Measurements from ENCODE around the gene ERAL1. TPM values are rescaled to one million over a fixed set of nuclear protein-coding genes. Genes with fewer than 3 reads are reported as not detected.
"Not testable (repeated sequence)": the region's sequence is repeated elsewhere in the genome, so short reads cannot be mapped to it uniquely, and the experiment has no call there.

ERAL1 gene
- total and polyA plus RNA-seq, 2 donors (not counting 1 experiment from before 2014, with no cell fraction given) = 35.9 to 45.7 TPM

- H3K4me2 ChIP-seq (replicated peaks; ENCODE audit: low read depth, low read length, poor library complexity, severe bottlenecking); H3K4me3 Mint-ChIP-seq; ATAC-seq (ENCODE audit: low read depth); intact Hi-C loops (cut with micrococcal nuclease); H3K27me3 Mint-ChIP-seq; H3K27ac Mint-ChIP-seq; H3K27ac ChIP-seq (ENCODE audit: low read length in 2 of 2); H3K4me1 Mint-ChIP-seq; H3K79me2 ChIP-seq (ENCODE audit: control insufficient read depth, insufficient read depth, low read length); DNase-seq; H3K4me1 ChIP-seq (ENCODE audit: control insufficient read depth in 2 of 2, insufficient read depth in 2 of 2, low read length in 2 of 2); H2AFZ ChIP-seq (ENCODE audit: insufficient read depth, low read depth, low read length, poor library complexity, severe bottlenecking); H3K4me3 ChIP-seq (ENCODE audit: control extremely low read depth in 1 of 5, extremely low read depth in 1 of 5, insufficient read depth in 1 of 5, low read depth in 2 of 5, low read length in 4 of 5); H3K27me3 ChIP-seq (replicated peaks in 1 of 4; ENCODE audit: control extremely low read depth in 1 of 4, control insufficient read depth in 3 of 4, insufficient read depth in 4 of 4, low read length in 3 of 4); H3K9ac ChIP-seq (ENCODE audit: low read length); H3K9me3 Mint-ChIP-seq (ENCODE audit: insufficient read depth); H3K9me3 ChIP-seq (ENCODE audit: control extremely low read depth in 1 of 3, control insufficient read depth in 2 of 3, insufficient read depth in 1 of 3, low read length in 2 of 3): not testable (repeated sequence)
- ChIA-PET CTCF (interaction anchor here (0.6 kb wide), 1 partner anchor 18 kb away, joined by 3 read pairs; no protein-coding TSS in a partner anchor), POLR2A (interaction anchor here (0.6 kb wide), 1 partner anchor 16 kb away, joined by 3 read pairs; no protein-coding TSS in a partner anchor)
- 100% methylated on average over 5 of the region's 6 CpGs for WGBS (ENCODE audit: insufficient coverage)
- Histone ChIP-seq H4K20me1 (ENCODE audit: control insufficient read depth, insufficient read depth, low read length, poor library complexity, severe bottlenecking) (peaks cover 26% of the 10 kb centered on the region), H3K36me3 (replicated peaks in 1 of 2; ENCODE audit: control extremely low read depth in 1 of 2, control insufficient read depth in 1 of 2, extremely low read depth in 1 of 2, insufficient read depth in 2 of 2, low read length in 1 of 2) (peaks cover 0 to 44% of the 10 kb centered on the region in 2 experiments)
Observed at GRCh38 chr17:28877150-28877711, 22.4 kb downstream of the ERAL1 start.

GRCh38 chr17:28878158-28878910 lies 23.5 kb downstream of the ERAL1 start:
- CTCF ChIA-PET = interaction anchor here (1.2 to 3.0 kb wide), 3 partner anchors 19 to 115 kb away, joined by 3 to 15 read pairs (median 6); partner anchors contain the start of gene FLOT2

More at GRCh38 chr17:28878158-28878910, 23.5 kb downstream of the ERAL1 start:
- H3K4me3 Mint-ChIP-seq = no peak overlapping the region
- Histone ChIP-seq H3K36me3 (replicated peaks in 1 of 2; ENCODE audit: control extremely low read depth in 1 of 2, control insufficient read depth in 1 of 2, extremely low read depth in 1 of 2, insufficient read depth in 2 of 2, low read length in 1 of 2) (peaks cover 0 to 55% of the 10 kb centered on the region in 2 experiments), H3K27ac (ENCODE audit: low read length in 2 of 2) (no peak overlapping the region), H3K9ac (ENCODE audit: low read length) (no peak overlapping the region), H4K20me1 (ENCODE audit: control insufficient read depth, insufficient read depth, low read length, poor library complexity, severe bottlenecking) (peaks cover 37% of the 10 kb centered on the region), H3K79me2 (ENCODE audit: control insufficient read depth, insufficient read depth, low read length) (peaks cover 2% of the 10 kb centered on the region), H2AFZ (ENCODE audit: insufficient read depth, low read depth, low read length, poor library complexity, severe bottlenecking) (no peak overlapping the region), H3K4me1 (ENCODE audit: control insufficient read depth in 2 of 2, insufficient read depth in 2 of 2, low read length in 2 of 2) (no peaks in the 10 kb centered on the region), H3K4me2 (replicated peaks; ENCODE audit: low read depth, low read length, poor library complexity, severe bottlenecking) (no peak overlapping the region), H3K4me3 (ENCODE audit: control extremely low read depth in 1 of 5, extremely low read depth in 1 of 5, insufficient read depth in 1 of 5, low read depth in 2 of 5, low read length in 4 of 5) (no peak overlapping the region), H3K27me3 (replicated peaks in 1 of 4; ENCODE audit: control extremely low read depth in 1 of 4, control insufficient read depth in 3 of 4, insufficient read depth in 4 of 4, low read length in 3 of 4) (no peaks in the 10 kb centered on the region), H3K9me3 (ENCODE audit: control extremely low read depth in 1 of 3, control insufficient read depth in 2 of 3, insufficient read depth in 1 of 3, low read length in 2 of 3) (no peaks in the 10 kb centered on the region)
- no peaks in the 10 kb centered on the region for H3K9me3 Mint-ChIP-seq (ENCODE audit: insufficient read depth)
- DNase-seq = no peak
- TF ChIP-seq EZH2 (IDR thresholded peaks at IDR 0.05; ENCODE audit: borderline replicate concordance, insufficient read depth, low read depth, low read length, poor library complexity, severe bottlenecking) (no peak), CTCF (IDR thresholded peaks at IDR 0.05) (no peak)
- H3K27me3 Mint-ChIP-seq = no peaks in the 10 kb centered on the region
- H3K4me1 Mint-ChIP-seq = no peaks in the 10 kb centered on the region
- ATAC-seq (ENCODE audit: low read depth) = no peak
- POLR2A ChIA-PET = interaction anchor here (0.6 kb wide), 1 partner anchor 15 kb away, joined by 3 read pairs; no protein-coding TSS in a partner anchor
- no CpG with 5 or more reads among the region's 2 CpGs for WGBS (ENCODE audit: insufficient coverage)
- H3K27ac Mint-ChIP-seq = no peak overlapping the region
- intact Hi-C loops (cut with micrococcal nuclease) = no loop called here
